Measurements from ENCODE around the gene PCNX2. TPM values are rescaled to one million over a fixed set of nuclear protein-coding genes. Genes with fewer than 3 reads are reported as not detected.
A peak's percentile ranks its signal among the peaks of the same experiment; 100 is the strongest.

PCNX2 gene
- total and polyA plus RNA-seq, 2 of the 8 experiments (the other 6 are each of a cell fraction or from before 2014, with no cell fraction given), result 46.1 to 57.6 TPM

- TF ChIP-seq SAP30 (IDR thresholded peaks at IDR 0.05; ENCODE audit: insufficient read depth, insufficient replicate concordance, low read length) (no peak), SUZ12 (IDR thresholded peaks at IDR 0.05; ENCODE audit: low read length) (no peak), MAX (IDR thresholded peaks at IDR 0.05) (peak; percentile 88), ATF3 (IDR thresholded peaks at IDR 0.05; ENCODE audit: insufficient read depth, low read depth, low read length) (no peak), SP2 (IDR thresholded peaks at IDR 0.05; ENCODE audit: low read length) (no peak), PHF8 (conservative IDR thresholded peaks at IDR 0.05; ENCODE audit: low read depth, low read length) (no peak), JUN (IDR thresholded peaks at IDR 0.05; ENCODE audit: low read depth, low read length) (no peak), RAD21 (IDR thresholded peaks at IDR 0.05 in 1 of 2, conservative IDR thresholded peaks at IDR 0.05 in 1 of 2; ENCODE audit: low read depth in 2 of 2, low read length in 2 of 2) (no peak), RFX5 (IDR thresholded peaks at IDR 0.05; ENCODE audit: borderline replicate concordance, low read depth, low read length) (no peak), KDM1A (IDR thresholded peaks at IDR 0.05; ENCODE audit: borderline replicate concordance, low read length) (no peak), CBX8 (IDR thresholded peaks at IDR 0.05; ENCODE audit: borderline replicate concordance, low read depth, low read length) (no peak), RXRA (IDR thresholded peaks at IDR 0.05; ENCODE audit: insufficient read depth, low read depth, low read length) (no peak), TAF7 (optimal IDR thresholded peaks at IDR 0.05; ENCODE audit: borderline replicate concordance, low read depth, low read length) (no peak), CHD2 (IDR thresholded peaks at IDR 0.05; ENCODE audit: low read length) (no peak), CHD1 (IDR thresholded peaks at IDR 0.05; ENCODE audit: low read depth, low read length) (no peak)
Observed at GRCh38 chr1:233289676-233290075, 5.8 kb downstream of the PCNX2 start (continued).
